Neural progenitor cell (in vitro differentiated cells): Measurements from ENCODE around the gene LRP1.

Experiments used
- CTCF ChIP-seq: fragments of 200-600 bp; sonication (generic); IDR thresholded peaks from 2 replicates; pipeline ENCODE4 v1.5.1; 2017; ENCODE audit warnings: antibody characterized with exemption, mild to moderate bottlenecking
- EZH2 ChIP-seq: fragments of 200-600 bp; sonication (generic); IDR thresholded peaks from 2 replicates; pipeline ENCODE4 v1.6.1; 2017; ENCODE audit warnings: antibody characterized with exemption, mild to moderate bottlenecking, moderate library complexity
- EZH2phosphoT487 ChIP-seq: fragments of 200-600 bp; sonication (generic); IDR thresholded peaks from 2 replicates; pipeline ENCODE4 v1.6.1; 2017; ENCODE audit warnings: antibody characterized with exemption

- TF ChIP-seq CTCF (no peak), EZH2 (no peak), EZH2phosphoT487 (no peak)
Measured at GRCh38 chr12:57145460-57146059, 17.3 kb downstream of the LRP1 start.
